Neural crest cell (in vitro differentiated cells): ENCODE measurements around the gene PRDM13. TPM values are rescaled to one million over a fixed set of nuclear protein-coding genes. Genes with fewer than 3 reads are reported as not detected.
A peak's percentile ranks its signal among the peaks of the same experiment; 100 is the strongest.
"Not testable (repeated sequence)": the region's sequence is repeated elsewhere in the genome, so short reads cannot be mapped to it uniquely, and the experiment has no call there.

ENCODE experiments used
- DNase-seq: peaks from one replicate; pipeline ENCODE4 v3.0.0; 2021; ENCODE audit warnings: low read depth, mixed read lengths, low spot score
- H3K27ac Mint-ChIP-seq: one replicate; pipeline ENCODE4 v1.8.0; 2021; ENCODE audit warnings: mild to moderate bottlenecking, mixed read lengths; ENCODE audit not compliant: unreplicated experiment
- H3K27me3 Mint-ChIP-seq: 2 replicates; pipeline ENCODE4 v1.8.0; 2021; ENCODE audit warnings: low read depth, mild to moderate bottlenecking, mixed read lengths
- H3K36me3 Mint-ChIP-seq: 2 replicates; pipeline ENCODE4 v1.8.0; 2021; ENCODE audit warnings: low read depth, mild to moderate bottlenecking, mixed read lengths
- H3K4me1 Mint-ChIP-seq: 2 replicates; pipeline ENCODE4 v1.8.0; 2021; ENCODE audit warnings: mixed read lengths
- H3K4me3 Mint-ChIP-seq: one replicate; pipeline ENCODE4 v1.8.0; 2021; ENCODE audit warnings: mild to moderate bottlenecking, mixed read lengths
- H3K9me3 Mint-ChIP-seq: 2 replicates; pipeline ENCODE4 v1.8.0; 2021; ENCODE audit warnings: mixed read lengths
- CTCF ChIP-seq: fragments of 200-600 bp; sonication (generic); conservative IDR thresholded peaks from 2 replicates; pipeline ENCODE4 v1.5.0; 2021; ENCODE audit warnings: antibody characterized with exemption, mild to moderate bottlenecking
- total RNA-seq: library from RNA; stranded (reverse); gene quantifications from 2 replicates; pipeline ENCODE4 v1.2.1, GENCODE V29; 2021

The PRDM13 gene
- total RNA-seq, 1 donor from 2014 or later = 0.09 TPM

- no peak for TF ChIP-seq CTCF
- Mint-ChIP-seq H3K4me3 (peak overlapping the region; percentile 86), H3K27me3 (peaks cover 92% of the 10 kb centered on the region), H3K9me3 (no peaks in the 10 kb centered on the region), H3K4me1 (peaks cover 19% of the 10 kb centered on the region), H3K27ac (no peak overlapping the region), H3K36me3 (no peaks in the 10 kb centered on the region)
- no peak for DNase-seq
Observed at GRCh38 chr6:99589290-99589672, 17.4 kb upstream of the PRDM13 start.

GRCh38 chr6:99589907-99590493 lies 16.6 kb upstream of the PRDM13 start:
- TF ChIP-seq CTCF = no peak
- H3K4me3 Mint-ChIP-seq = peak overlapping the region; percentile 39
- no peak for DNase-seq
- peaks cover 91% of the 10 kb centered on the region for H3K27me3 Mint-ChIP-seq
- no peak overlapping the region for H3K27ac Mint-ChIP-seq
- no peaks in the 10 kb centered on the region for H3K36me3 Mint-ChIP-seq
- no peaks in the 10 kb centered on the region for H3K9me3 Mint-ChIP-seq
- peaks cover 19% of the 10 kb centered on the region for H3K4me1 Mint-ChIP-seq

- Mint-ChIP-seq H3K4me1 (peaks cover 19% of the 10 kb centered on the region), H3K27ac (no peak overlapping the region), H3K4me3 (no peak overlapping the region), H3K9me3 (peaks cover 3% of the 10 kb centered on the region), H3K27me3 (peaks cover 91% of the 10 kb centered on the region), H3K36me3 (peaks cover 2% of the 10 kb centered on the region)
- DNase-seq = no peak
- no peak for TF ChIP-seq CTCF
Observed at GRCh38 chr6:99590728-99591672, 15.6 kb upstream of the PRDM13 start.

- TF ChIP-seq CTCF = no peak
- H3K4me1 Mint-ChIP-seq = peaks cover 19% of the 10 kb centered on the region
- no peak for DNase-seq
- H3K9me3 Mint-ChIP-seq = peaks cover 3% of the 10 kb centered on the region
- H3K36me3 Mint-ChIP-seq = peaks cover 2% of the 10 kb centered on the region
- no peak overlapping the region for H3K4me3 Mint-ChIP-seq
- peaks cover 94% of the 10 kb centered on the region for H3K27me3 Mint-ChIP-seq
- H3K27ac Mint-ChIP-seq = no peak overlapping the region
Observed at GRCh38 chr6:99591673-99592364, 14.8 kb upstream of the PRDM13 start.

GRCh38 chr6:99592900-99593299 lies 13.7 kb upstream of the PRDM13 start:
- no peak for TF ChIP-seq CTCF
- no peak overlapping the region for H3K4me3 Mint-ChIP-seq

GRCh38 chr6:99594696-99595095 lies 11.9 kb upstream of the PRDM13 start:
- H3K27me3 Mint-ChIP-seq = peaks cover 98% of the 10 kb centered on the region
- not testable (repeated sequence) for DNase-seq, H3K4me3 Mint-ChIP-seq, H3K9me3 Mint-ChIP-seq, H3K36me3 Mint-ChIP-seq, H3K27ac Mint-ChIP-seq, H3K4me1 Mint-ChIP-seq

More at GRCh38 chr6:99592900-99593299, 13.7 kb upstream of the PRDM13 start:
- Mint-ChIP-seq H3K27ac (no peak overlapping the region), H3K27me3 (peaks cover 98% of the 10 kb centered on the region), H3K9me3 (peaks cover 3% of the 10 kb centered on the region), H3K36me3 (peaks cover 2% of the 10 kb centered on the region), H3K4me1 (peaks cover 19% of the 10 kb centered on the region)
- DNase-seq = no peak
